NCI-H526 (cell line): ENCODE data around the gene RNU6-1.
A peak's percentile ranks its signal among the peaks of the same experiment; 100 is the strongest.

Experiments used
- DNase-seq, 2 experiments: peaks; one replicate each; lab custom pipeline; 2025; lab: John Stamatoyannopoulos, UW

The RNU6-1 gene

GRCh38 chr15:67801926-67802914 is 37.6 kb downstream of the RNU6-1 start:
- no peak for DNase-seq

GRCh38 chr15:67801142-67801541 is 38.7 kb downstream of the RNU6-1 start:
- DNase-seq: no peak

DNA sequence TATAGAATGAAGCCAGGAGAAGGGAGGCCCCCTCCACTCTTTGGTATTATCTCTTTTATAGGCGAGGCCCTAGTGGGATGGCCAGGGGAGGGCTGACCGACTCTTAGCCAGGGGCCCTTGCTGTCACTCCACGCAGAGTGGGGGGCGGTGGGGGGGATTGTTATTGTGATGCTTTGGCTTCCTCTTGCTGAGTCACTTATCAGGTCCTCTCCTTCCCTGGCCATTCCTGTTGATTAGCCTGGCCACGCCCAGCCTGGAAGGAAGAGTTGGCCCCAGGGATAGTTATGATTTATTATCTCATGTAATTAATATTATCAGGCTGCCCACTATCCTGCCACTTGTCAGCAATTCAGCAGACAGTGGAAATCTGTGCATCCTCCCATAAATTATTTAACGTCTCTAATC is 40.0 kb downstream of the RNU6-1 start:
- DNase-seq: no peak

DNA sequence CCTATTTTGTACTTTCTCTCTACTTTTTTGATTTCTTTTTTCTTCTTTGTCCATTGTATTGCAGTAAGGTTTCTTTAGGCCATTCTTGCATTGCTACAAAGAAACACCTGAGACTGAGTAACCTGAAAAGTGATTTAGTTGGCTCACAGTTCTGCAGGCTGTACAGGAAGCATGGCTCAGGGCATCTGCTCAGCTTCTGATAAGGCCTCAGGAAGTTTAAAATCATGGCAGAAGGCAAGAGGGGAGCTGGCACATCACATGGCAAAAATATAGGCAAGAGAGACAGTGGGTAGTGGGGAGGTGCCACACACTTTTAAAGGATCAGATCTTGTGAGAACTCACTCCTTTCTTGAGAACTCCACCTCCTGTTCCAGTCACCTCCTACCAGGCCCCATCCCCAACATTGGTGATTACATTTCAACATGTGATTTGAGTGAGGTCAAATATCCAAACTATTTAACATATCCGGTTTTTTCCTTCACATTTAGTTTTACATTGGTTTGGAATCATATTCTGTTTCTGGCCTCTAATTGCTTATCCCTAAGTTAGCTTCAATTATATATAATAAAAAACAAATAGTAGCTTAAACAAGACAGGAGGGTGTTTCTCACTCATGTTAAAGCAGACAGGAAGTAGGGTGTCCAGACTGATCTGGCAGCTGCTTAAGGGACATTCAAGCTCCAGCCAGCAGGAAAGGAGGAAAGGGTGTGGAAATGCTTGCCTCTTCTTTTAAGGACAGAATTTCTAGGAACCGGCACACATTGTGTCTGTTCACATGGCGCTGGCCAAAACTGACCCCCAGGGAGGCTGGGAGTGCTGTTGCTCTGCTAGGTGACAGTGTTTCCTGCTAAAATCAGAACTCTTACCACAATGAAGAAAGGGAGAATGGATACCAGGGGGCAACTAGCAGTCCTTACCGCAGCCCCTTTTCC is 43.4 kb downstream of the RNU6-1 start:
- no peak for DNase-seq

DNA sequence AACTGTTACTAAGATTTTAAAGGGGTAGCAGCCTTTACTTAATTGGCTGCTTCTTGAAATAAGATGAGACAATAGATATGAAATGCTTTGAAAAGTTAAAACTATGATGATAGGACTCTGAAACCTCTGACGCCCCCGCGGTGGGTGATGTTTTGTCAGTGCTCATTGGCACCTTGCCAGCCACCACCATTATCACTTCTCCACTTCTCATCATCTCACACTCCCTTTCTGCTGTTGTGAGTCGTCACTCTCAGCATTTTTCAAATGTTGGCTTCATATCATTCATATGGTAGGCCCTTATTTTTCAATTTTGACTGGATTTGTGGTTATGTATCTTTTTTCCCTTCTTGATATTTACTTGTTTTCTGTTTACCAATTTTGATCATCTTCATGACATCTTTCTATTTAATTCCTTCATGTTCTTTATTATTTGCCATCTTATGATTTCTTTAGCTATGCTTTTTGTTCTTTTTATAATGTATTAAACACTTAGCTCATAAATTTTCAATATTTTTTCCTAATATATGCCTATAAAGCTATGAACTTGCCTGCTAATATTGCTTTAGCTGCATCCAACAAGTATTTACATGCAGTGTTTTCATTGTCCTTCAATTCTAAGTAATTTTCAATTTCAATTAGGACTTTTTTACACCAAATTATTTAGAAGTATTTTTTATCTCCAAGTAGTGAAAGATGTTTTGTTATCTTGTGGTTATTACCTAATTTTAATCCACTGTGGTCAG is 44.8 kb downstream of the RNU6-1 start:
- no peak for DNase-seq

GRCh38 chr15:67792250-67792942 is 47.4 kb downstream of the RNU6-1 start:
- no peak for DNase-seq

GRCh38 chr15:67790610-67791319 is 49.1 kb downstream of the RNU6-1 start:
- peak in 1 of 2 experiments; percentile 75 for DNase-seq
